HG03521 (cell line): ENCODE results near the gene LRBA.
A peak's percentile ranks its signal among the peaks of the same experiment; 100 is the strongest.

ENCODE experiments used
- ATAC-seq: cut with Tn5 transposase; IDR thresholded peaks from one replicate; pipeline ENCODE4 v1.9.1; 2021; ENCODE audit warnings: mild to moderate bottlenecking, moderate library complexity; ENCODE audit not compliant: unreplicated experiment

The LRBA gene

DNA sequence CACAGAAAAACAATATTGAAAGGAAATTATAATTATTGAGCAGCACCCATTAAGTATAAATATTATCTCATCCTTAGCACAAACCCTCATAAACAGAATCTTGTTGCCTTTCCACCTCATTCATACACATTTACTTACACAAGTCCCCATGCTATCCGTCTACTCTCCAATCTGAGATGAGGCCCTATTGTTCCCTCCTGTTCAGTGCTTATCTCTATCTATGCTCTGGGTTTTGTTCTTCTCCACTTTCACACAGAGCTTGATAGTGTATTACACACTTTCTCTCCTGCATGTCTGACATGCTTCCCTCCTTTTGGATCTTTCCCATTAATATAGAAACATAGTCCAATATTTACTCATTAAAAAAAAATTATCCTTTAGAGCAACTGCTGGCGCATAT lies 671.3 kb downstream of the LRBA start:
- ATAC-seq: no peak

- ATAC-seq: no peak
These were observed 672.1 kb downstream of the LRBA start for GRCh38 chr4:150342945-150343344.

DNA sequence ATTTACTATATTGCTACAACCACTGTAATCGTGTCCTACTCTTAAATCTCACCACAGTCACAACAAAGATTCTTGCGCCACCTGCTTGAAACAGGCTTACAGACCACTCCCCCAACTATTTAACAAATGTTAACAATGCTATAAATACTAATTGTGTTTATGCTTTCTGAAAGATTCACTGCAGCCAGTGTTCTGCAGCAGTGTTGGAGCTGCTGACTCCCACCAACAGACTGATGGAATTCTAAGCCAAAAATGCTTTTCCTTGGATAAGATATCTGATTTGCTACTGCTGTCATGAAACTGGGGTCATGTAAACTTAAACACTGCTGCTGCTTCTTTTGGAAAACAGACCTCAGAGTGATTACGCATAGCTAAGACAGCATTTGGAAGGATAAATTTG lies 677.4 kb downstream of the LRBA start:
- ATAC-seq: no peak

DNA sequence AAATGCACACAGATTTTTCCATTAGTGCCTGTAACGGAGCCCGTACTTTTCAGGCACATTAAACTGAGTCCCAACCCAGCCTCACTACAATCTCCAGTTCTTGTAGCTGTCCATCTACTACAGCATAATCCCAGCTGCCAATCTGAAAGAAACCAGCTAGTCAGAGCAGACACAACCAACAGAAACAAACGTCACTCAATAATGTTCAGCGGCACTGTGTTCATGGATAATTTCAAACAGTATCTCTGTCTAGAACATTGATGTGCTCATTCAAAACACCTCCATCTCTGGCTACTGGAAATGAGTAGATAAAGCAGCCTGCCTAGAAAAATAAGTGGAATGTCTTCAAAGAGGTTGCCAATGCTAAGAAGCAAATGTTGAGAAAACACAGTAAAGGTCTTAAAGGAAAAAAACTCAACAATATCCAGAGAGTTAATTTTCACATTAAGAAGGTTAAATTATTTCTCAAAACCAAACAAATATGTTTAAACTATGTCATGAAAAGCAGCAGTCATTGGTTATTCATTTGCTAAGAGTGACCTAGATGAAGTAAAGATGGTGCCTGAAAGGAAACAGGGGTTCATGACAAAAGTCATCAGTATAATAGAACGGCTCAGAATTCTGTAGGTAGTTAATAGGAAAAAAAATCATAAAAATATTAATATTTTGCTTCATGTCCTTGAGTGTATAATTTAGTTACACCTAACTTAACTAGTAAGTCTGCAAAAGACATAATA lies 678.2 kb downstream of the LRBA start:
- no peak for ATAC-seq

DNA sequence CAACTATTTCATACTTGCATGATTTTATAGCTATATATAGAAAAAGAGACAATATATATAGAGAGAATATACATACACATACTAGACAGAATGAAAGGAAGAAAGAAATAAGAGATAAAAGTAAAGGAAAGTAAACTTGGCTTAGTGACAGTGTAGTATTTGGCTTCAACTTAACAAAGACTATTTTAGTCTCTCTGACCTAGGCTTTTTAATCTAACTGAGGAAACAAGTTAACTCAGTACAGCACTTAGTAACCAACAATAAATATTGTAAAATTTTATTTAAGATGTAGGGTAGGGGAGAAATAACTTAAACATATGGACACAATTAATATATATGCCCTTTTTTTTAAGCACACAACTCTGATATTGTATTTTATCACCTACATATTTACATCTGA lies 682.1 kb downstream of the LRBA start:
- ATAC-seq: no peak

DNA sequence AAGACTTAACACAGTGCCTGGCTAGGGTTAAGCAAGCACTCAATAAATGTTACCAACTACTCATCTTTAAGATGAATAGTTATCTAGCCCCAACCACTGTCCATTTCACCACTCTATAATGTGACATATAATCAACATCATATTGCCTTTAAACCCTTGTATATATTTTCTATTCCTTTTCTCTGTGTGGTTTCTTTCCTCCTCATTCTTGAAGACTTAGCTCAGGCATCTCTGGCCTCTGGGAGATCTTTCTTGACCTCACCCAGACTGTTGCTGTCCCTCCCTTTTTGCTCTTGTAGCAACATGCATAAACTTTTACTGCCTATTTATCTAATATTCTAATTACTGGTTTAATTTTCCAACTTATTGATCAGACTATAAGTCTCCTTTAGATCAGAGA lies 683.0 kb downstream of the LRBA start:
- no peak for ATAC-seq

- no peak for ATAC-seq
These were observed 685.7 kb downstream of the LRBA start for GRCh38 chr4:150329373-150329772.

DNA sequence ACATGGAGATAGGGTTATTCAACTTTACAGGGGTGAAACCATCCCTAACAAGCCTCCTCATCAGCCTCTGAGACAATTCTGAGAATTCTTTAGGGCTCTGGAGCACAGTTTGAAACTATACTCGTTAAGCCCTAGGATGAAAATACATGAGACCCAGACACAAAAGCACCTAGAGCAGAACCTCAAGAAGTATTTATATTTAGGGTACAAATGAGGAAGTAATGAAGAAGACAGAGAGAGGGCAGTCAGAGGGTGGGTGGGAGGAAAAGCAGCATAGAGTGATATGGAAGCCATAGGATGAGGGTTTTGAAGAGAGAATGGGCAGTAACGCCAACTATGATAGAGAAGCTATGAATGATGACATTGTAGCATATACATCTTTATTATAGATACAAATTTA lies 686.6 kb downstream of the LRBA start:
- ATAC-seq: no peak

GRCh38 chr4:150327262-150327780 lies 687.8 kb downstream of the LRBA start:
- ATAC-seq: no peak

DNA sequence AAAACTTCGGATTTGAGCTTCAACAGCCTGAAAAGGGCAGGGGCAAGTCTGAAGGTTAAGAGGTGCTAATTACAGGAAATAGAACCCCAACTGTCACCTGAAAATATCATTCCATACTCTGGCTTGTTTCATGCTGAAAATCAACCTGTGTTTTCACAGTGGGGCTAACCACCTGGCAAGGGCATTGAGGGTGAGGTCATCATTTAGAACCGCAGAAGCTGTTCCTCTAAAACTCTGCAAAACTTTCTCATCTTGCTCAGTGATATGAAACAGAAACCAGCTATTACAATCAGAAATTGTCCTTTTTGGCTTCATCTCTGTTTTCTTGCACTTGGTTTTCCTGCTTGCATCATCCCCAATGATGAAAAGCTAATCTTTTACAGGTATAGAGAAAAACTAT lies 689.2 kb downstream of the LRBA start:
- peak; percentile 98 for ATAC-seq

DNA sequence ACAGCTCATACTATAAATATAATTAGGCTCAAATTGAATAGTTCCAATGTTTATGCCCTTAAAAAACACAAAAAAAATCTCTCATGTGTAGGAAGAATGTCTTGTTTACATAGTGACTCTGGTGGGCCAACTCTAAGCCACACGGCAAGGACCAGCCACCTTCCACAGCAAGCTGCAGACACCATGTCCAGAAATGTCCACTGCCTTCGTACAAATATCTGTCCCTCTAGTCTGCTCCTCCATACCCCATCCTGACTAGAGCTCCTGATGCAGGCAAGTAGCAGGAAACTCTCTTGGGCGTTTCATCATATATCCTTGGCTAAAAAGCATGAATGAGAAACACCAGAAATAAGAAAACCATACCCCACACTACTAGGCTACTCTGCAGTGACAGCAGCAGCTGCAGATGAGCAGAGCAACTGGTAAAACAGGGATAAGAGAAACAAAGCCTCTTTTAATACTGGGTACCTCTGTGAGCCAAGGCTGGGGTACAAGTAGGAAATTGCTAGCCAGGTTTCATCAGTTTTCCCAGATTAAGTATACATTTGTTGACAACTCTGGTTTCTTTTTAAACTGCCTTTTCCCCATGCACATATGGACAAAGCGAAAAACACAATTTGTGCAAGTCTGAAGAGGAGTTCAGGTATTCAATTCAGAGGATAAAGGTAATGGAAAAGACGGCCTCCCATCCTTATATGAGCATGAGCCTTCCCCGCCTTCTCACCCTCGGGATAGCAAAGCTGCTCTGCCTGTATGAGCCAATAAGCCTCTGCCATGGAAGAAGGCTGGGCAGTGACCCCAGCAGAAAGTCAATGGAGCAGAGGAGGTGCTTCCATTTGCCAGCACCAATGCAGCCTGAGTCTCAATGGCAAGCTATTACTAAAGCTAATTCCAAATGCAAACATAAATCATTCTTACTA lies 691.4 kb downstream of the LRBA start:
- ATAC-seq: no peak

DNA sequence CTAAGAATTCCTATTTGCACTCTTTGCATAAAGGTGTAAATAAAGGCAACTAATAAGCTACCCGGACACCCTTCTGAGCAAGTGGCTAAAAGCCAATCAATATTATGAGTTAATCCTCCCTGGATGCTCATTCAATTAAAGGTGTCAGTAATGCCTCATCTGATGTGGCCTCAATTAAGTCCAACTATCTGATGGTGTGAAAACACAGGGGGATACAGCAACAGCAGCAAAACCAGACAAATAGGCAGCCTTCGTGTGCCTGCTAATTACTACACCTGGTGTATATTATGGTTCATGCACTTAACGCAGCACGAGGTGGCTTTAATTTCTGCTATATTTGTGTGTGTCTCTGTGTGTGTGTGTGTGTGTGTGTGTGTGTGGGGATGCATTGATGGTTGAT lies 692.4 kb downstream of the LRBA start:
- no peak for ATAC-seq

GRCh38 chr4:150321113-150321512 lies 694.0 kb downstream of the LRBA start:
- no peak for ATAC-seq

DNA sequence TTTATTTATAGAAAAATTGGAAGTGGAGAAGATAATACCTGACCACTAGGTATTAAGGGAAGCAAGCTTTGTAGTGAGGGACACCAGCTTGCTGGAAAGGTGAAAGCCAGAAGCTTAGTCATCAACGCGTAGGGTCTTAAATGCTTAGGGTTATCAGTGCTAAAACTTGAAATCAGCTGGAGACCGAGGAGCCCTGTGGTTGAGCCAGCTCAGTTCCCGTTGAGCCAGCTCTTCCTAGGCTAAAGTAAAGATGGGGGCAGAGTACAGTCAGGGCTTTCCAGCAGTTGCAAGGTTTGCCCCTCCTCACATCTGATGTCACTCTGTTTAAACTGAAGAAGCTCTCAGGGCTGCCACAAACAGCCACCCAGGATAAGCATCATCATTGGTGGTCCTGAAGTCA lies 696.1 kb downstream of the LRBA start:
- ATAC-seq: no peak

GRCh38 chr4:150318527-150318926 lies 696.6 kb downstream of the LRBA start:
- ATAC-seq: no peak

DNA sequence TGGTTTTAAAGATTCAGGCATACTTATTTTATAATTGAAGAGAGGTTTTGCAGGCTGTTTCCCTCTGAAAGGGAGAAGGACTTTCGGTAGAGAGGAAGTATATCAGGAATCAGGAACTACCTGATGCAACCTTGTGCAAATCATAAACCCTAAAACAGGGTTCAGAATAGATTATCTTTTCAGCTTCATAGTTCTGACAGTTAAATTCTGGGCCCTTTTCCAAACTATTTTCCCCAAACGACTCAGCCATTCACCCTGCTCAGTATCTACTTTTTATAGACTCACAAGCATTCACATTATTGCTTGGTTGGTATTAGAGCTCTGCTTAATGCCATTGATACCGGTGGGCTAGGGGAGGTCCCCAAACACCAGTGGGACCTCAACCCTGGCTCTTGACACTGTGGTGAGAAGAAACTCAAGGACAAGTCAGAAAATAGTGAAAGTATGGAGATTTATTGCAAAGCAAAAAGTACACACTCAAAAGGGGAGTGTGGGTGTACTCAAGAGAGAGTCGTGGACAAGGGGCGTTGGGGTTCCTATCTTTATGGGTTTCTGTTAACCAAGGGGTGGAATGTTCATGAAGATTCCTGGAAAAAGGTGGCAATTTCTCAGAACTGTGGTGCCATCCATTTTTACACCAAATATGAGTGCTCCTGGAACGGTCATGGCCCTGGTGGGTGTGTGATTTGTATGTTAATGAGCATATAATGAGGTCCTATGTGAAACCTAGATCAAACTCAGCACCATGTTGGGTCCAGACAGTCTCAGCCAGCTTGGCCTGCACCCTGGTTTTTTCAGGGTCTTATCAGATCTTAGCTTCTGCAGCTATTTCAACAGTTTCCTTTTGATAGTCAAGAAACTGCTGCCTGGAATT lies 698.5 kb downstream of the LRBA start:
- ATAC-seq: no peak

- ATAC-seq: no peak
These were observed 699.4 kb downstream of the LRBA start for GRCh38 chr4:150315691-150316090.

DNA sequence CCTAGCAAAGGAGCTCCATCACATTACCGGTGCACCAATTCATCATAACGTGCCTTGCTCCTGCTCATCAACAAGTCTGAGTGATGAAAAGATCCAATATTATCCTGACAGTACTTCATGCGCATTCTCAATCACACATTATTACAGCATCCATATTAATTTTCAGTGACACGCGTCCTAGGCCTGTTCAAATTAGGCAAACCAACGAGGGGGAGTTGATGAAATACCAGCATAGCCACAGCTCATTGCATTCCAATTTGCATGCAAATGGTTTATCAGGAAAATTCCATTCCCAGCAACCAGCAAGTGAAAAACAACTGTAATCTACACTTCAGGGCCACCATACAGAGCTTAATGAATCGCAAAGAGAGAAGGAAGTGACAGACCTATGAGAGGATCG lies 699.9 kb downstream of the LRBA start:
- ATAC-seq: no peak

DNA sequence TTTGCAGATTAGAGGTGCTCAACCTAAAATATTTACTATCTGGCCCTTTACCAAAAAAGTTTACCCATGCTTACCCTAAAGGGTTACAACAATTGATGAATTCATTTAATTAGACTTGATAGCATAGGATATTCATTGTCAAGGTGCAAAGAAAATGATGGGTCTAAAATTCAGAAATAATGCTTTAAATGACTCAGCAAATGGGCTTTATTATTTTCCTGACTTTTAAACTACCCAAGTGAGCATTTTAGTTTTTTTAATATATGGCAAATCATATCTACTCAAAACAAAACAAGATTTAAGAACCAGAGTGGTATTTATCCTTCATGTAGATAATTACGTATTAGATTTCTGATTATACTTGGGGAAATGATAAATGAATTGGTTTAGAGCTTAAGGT lies 701.1 kb downstream of the LRBA start:
- ATAC-seq: no peak

DNA sequence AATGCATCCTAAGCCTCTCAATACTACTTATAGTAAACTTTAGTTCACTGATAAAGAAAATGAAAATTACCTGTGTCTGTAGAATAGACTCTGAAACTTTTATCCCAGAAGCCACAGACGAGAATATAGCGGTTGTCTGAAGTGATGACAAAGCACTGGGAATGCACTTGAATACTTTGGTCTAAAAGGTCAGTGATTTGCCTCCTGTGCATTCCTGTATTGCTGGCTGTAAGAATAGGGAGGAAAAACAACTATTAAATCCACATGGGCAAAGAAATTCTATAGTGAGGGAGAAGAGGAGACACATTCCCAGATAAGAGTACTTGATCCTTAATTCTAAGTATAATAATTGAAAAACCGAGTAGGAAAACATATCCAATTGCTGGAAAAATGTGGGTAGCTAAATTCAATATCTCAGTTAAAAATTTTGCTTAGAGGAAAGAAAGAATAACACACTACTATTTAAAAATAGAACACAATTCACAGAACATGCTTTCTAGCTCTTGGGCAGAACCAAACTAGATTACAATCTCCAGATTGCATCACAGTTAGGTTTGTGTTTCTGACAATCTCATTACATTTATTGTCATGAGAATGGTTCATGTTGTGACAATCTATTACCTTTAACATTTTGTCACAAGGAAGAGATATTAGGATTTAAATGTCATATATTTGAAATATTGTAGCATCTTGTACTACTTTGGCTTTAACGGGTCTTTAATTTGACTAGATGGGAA lies 704.8 kb downstream of the LRBA start:
- ATAC-seq: no peak
